Left cardiac atrium (tissue), 4 donors: ENCODE data around the gene ITPK1. TPM values are rescaled to one million over a fixed set of nuclear protein-coding genes. Genes with fewer than 3 reads are reported as not detected.

Source experiments
- ATAC-seq, 2 donors: fragments of 200-7000 bp; cut with Tn5 transposase; one replicate each; pipeline ENCODE4 v1.9.1; 2020; ENCODE audit warnings: mild to moderate bottlenecking in 2 of 2, moderate library complexity in 2 of 2
- DNase-seq: peaks from one replicate; pipeline ENCODE4 v3.0.0-alpha.2; 2020
- intact Hi-C, 2 donors: fragments of 100-400 bp; cut with DNase I; formaldehyde crosslinking; loops; one replicate each; pipeline versions ENCODE4 v1.14.1 to v1.15.1; 2022 to 2023
- total RNA-seq, 2 donors: library from RNA; stranded (reverse); fragmentation: NEBNext Ultra II Directional; extraction: Animal tissue kit (Norgen Biotek cat#: 25700); gene quantifications; one replicate each; pipeline ENCODE4 v1.2.1, GENCODE V29; 2021
- donor health status: DM: no; HTN: yes; CAD: no.
- donor health status: DM: no; HTN: yes; CAD: no; lungs with severe emphysema.
- donor health status: DM: yes; HTN: yes; CAD: no.
- donor health status: Dilated cardiomyopathy.

The ITPK1 gene
- total RNA-seq, 2 donors from 2014 or later = 92.0 to 99.9 TPM

GRCh38 chr14:92994942-92995341 is 120.8 kb downstream of the ITPK1 start:
- intact Hi-C loops = no loop called here
- ATAC-seq = no peak
- no peak for DNase-seq

GRCh38 chr14:92994131-92994676 is 121.5 kb downstream of the ITPK1 start:
- DNase-seq (no peak), ATAC-seq (no peak)
- intact Hi-C loops = no loop called here

GRCh38 chr14:92993302-92993701 is 122.4 kb downstream of the ITPK1 start:
- DNase-seq (peak; percentile 54), ATAC-seq (peak; percentile 68 to 83)
- intact Hi-C loops = no loop called here

GRCh38 chr14:92991536-92991935 is 124.2 kb downstream of the ITPK1 start:
- ATAC-seq (no peak), DNase-seq (no peak)
- intact Hi-C loops = no loop called here

- intact Hi-C loops = no loop called here
- ATAC-seq (no peak), DNase-seq (no peak)
Observed at GRCh38 chr14:92990456-92991430, 125.0 kb downstream of the ITPK1 start.

- intact Hi-C loops = no loop called here
- no peak for DNase-seq
- no peak for ATAC-seq
Observed at GRCh38 chr14:92988786-92989755, 126.7 kb downstream of the ITPK1 start.

- no peak for ATAC-seq
- intact Hi-C loops = no loop called here
Observed at GRCh38 chr14:92987713-92988510, 127.8 kb downstream of the ITPK1 start.

GRCh38 chr14:92987148-92987570 is 128.6 kb downstream of the ITPK1 start:
- ATAC-seq (no peak), DNase-seq (no peak)
- intact Hi-C loops = no loop called here

More at GRCh38 chr14:92987713-92988510, 127.8 kb downstream of the ITPK1 start:
- DNase-seq = no peak

- ATAC-seq = peak; percentile 76 to 80
- intact Hi-C loops = no loop called here
- peak; percentile 45 for DNase-seq
Observed at GRCh38 chr14:92986254-92987147, 129.2 kb downstream of the ITPK1 start.

- ATAC-seq (no peak), DNase-seq (no peak)
- intact Hi-C loops = no loop called here
Observed at GRCh38 chr14:92985521-92985920, 130.2 kb downstream of the ITPK1 start.

GRCh38 chr14:92984896-92985295 is 130.8 kb downstream of the ITPK1 start:
- intact Hi-C loops = no loop called here
- DNase-seq (no peak), ATAC-seq (no peak)

- intact Hi-C loops = no loop called here
- no peak for ATAC-seq
- no peak for DNase-seq
Observed at GRCh38 chr14:92984082-92984788, 131.5 kb downstream of the ITPK1 start.

GRCh38 chr14:92982956-92983355 is 132.8 kb downstream of the ITPK1 start:
- intact Hi-C loops = no loop called here
- DNase-seq (no peak), ATAC-seq (no peak)

GRCh38 chr14:92981726-92982125 is 134.0 kb downstream of the ITPK1 start:
- ATAC-seq = no peak
- intact Hi-C loops = no loop called here
- DNase-seq = no peak

- intact Hi-C loops = no loop called here
- DNase-seq (no peak), ATAC-seq (no peak)
Observed at GRCh38 chr14:92980866-92981265, 134.9 kb downstream of the ITPK1 start.

- intact Hi-C loops = no loop called here
- ATAC-seq (no peak), DNase-seq (no peak)
Observed at GRCh38 chr14:92978229-92979021, 137.3 kb downstream of the ITPK1 start.
